Endothelial cell of umbilical vein (primary cell): ENCODE results near the gene CD8A.
"Not testable (repeated sequence)": the region's sequence is repeated elsewhere in the genome, so short reads cannot be mapped to it uniquely, and the experiment has no call there.

Experiments
- CTCF ChIP-seq, 2 donors: IDR thresholded peaks; 1 replicate in 1 of 2; 2 replicates in 1 of 2; pipeline ENCODE4 v1.5.1; 2011; ENCODE audit warnings: low read length in 2 of 2, mild to moderate bottlenecking in 2 of 2, moderate library complexity in 2 of 2, control low read depth in 1 of 2, inconsistent platforms in 1 of 2, low read depth in 1 of 2; ENCODE audit not compliant: insufficient read depth in 1 of 2; ENCODE audit errors: extremely low read depth in 1 of 2
- EZH2 ChIP-seq: IDR thresholded peaks from 2 replicates; pipeline ENCODE4 v1.6.1; 2012; ENCODE audit warnings: borderline replicate concordance, low read depth, mild to moderate bottlenecking, moderate library complexity, low read length, inconsistent platforms; ENCODE audit not compliant: severe bottlenecking
- GATA2 ChIP-seq: IDR thresholded peaks from 2 replicates; pipeline ENCODE4 v1.7.0; 2011; ENCODE audit warnings: low read depth, mild to moderate bottlenecking, moderate library complexity, mixed read lengths, low read length; ENCODE audit not compliant: insufficient read length, insufficient read depth
- JUN ChIP-seq: IDR thresholded peaks from 2 replicates; pipeline ENCODE4 v1.6.1; 2011; ENCODE audit warnings: borderline replicate concordance, low read depth; ENCODE audit not compliant: insufficient read length, insufficient read depth
- MAX ChIP-seq: IDR thresholded peaks from 2 replicates; pipeline ENCODE4 v1.6.1; 2011; ENCODE audit not compliant: insufficient read depth, insufficient read length
- MYC ChIP-seq: IDR thresholded peaks from one replicate; pipeline ENCODE4 v1.6.1; 2011; ENCODE audit warnings: mild to moderate bottlenecking, low read depth, low read length
- POLR2A ChIP-seq: IDR thresholded peaks from 2 replicates; pipeline ENCODE4 v1.6.1; 2012; ENCODE audit warnings: low read depth, mild to moderate bottlenecking, control low read depth, low read length
- POLR2AphosphoS5 ChIP-seq: IDR thresholded peaks from 2 replicates; pipeline ENCODE4 v1.6.1; 2012; ENCODE audit warnings: low read depth, mild to moderate bottlenecking, control low read depth, low read length, moderate library complexity; ENCODE audit not compliant: insufficient read depth

GRCh38 chr2:86741889-86742498 is 48.7 kb downstream of the CD8A start:
- not testable (repeated sequence) for TF ChIP-seq MYC; CTCF (IDR thresholded peaks at IDR 0.05; ENCODE audit: extremely low read depth in 1 of 2, insufficient read depth in 1 of 2, low read depth in 1 of 2, low read length in 2 of 2); POLR2AphosphoS5; EZH2; POLR2A; GATA2; JUN; MAX
